GM12878 (cell line): ENCODE data around the gene NKIRAS1. TPM values are rescaled to one million over a fixed set of nuclear protein-coding genes. Genes with fewer than 3 reads are reported as not detected.

Experiments
- ASH2L ChIP-seq: fragments of 300-600, 200-600 bp; sonication (generic); IDR thresholded peaks from 2 replicates; pipeline ENCODE4 v1.6.1; 2017; ENCODE audit warnings: low read depth, mild to moderate bottlenecking, borderline replicate concordance
- BACH1 ChIP-seq: fragments of 450-650 bp; IDR thresholded peaks from 2 replicates; pipeline ENCODE4 v1.6.1; 2017; ENCODE audit warnings: mild to moderate bottlenecking, borderline replicate concordance
- BCLAF1 ChIP-seq: fragments of 450-650 bp; IDR thresholded peaks from 2 replicates; pipeline ENCODE4 v1.6.1; 2017; ENCODE audit warnings: antibody characterized with exemption, mild to moderate bottlenecking, moderate library complexity
- CEBPZ ChIP-seq: fragments of 150-350 bp; IDR thresholded peaks from 2 replicates; pipeline ENCODE4 v1.6.1; 2016; ENCODE audit warnings: low read depth, low read length
- HCFC1 ChIP-seq: fragments of 150-350 bp; IDR thresholded peaks from 2 replicates; pipeline ENCODE4 v1.6.1; 2014; ENCODE audit warnings: low read length
- HDGF ChIP-seq: fragments of 450-650 bp; IDR thresholded peaks from 2 replicates; pipeline ENCODE4 v1.6.1; 2016; ENCODE audit warnings: antibody characterized with exemption
- NFIC ChIP-seq: IDR thresholded peaks from 2 replicates; pipeline ENCODE4 v1.6.1; 2012; ENCODE audit warnings: low read depth, mild to moderate bottlenecking, inconsistent platforms, low read length, moderate library complexity
- NFYA ChIP-seq: IDR thresholded peaks from 2 replicates; pipeline ENCODE4 v1.6.1; 2011; ENCODE audit warnings: low read depth, mild to moderate bottlenecking, low read length, improper control_type of control experiment, borderline replicate concordance
- RUNX3 ChIP-seq: IDR thresholded peaks from 2 replicates; pipeline ENCODE4 v1.6.1; 2012; ENCODE audit warnings: low read length, inconsistent platforms
- SMAD5 ChIP-seq: IDR thresholded peaks from 2 replicates; pipeline ENCODE4 v1.6.1; 2016; ENCODE audit warnings: antibody characterized with exemption, low read depth
- SREBF1 ChIP-seq: IDR thresholded peaks from 2 replicates; pipeline ENCODE4 v1.6.1; 2012; ENCODE audit warnings: mild to moderate bottlenecking, low read length
- TARDBP ChIP-seq: IDR thresholded peaks from 2 replicates; pipeline ENCODE4 v1.6.1; 2016; ENCODE audit warnings: borderline replicate concordance
- TCF12 ChIP-seq: IDR thresholded peaks from 2 replicates; pipeline ENCODE4 v1.6.1; 2011; ENCODE audit warnings: low read depth, mild to moderate bottlenecking, low read length
- ZNF687 ChIP-seq: fragments of 450-650 bp; IDR thresholded peaks from 2 replicates; pipeline ENCODE4 v1.6.1; 2017; ENCODE audit warnings: mild to moderate bottlenecking, moderate library complexity
- polyA plus RNA-seq, 11 experiments: library from polyadenylated mRNA; depleted of rRNA in 4 of 11; unstranded in 6 of 11; stranded (reverse) in 5 of 11; fragments of >200 nt; fragmentation: Nextera tagmentation in 4 of 11; fragmentation: Illumina TruSeq in 1 of 11; extraction: Ambion mirVana in 4 of 11; extraction: Trizol in 1 of 11; gene quantifications; 1 replicate in 1 of 11; 2 replicates in 10 of 11; pipeline versions ENCODE4 v1.2.1 to v1.2.3, GENCODE V29; 2011 to 2016; ENCODE audit warnings: inconsistent platforms in 2 of 11, missing spikeins in 2 of 11, low read depth in 1 of 11
- total RNA-seq, 4 experiments: library from RNA; depleted of rRNA in 3 of 4; stranded (reverse); fragments of >200 nt in 3 of 4; fragmentation: Illumina TruSeq in 1 of 4; extraction: Trizol in 1 of 4; gene quantifications; 2 replicates each; pipeline versions ENCODE4 v1.2.1 to v1.2.3, GENCODE V29; 2013 to 2021
- TF ChIP-seq, protein P1 (sequence below): fragments of 450-650 bp; IDR thresholded peaks from 2 replicates; pipeline ENCODE4 v1.6.1; 2018; ENCODE audit warnings: borderline replicate concordance, mild to moderate bottlenecking; ENCODE audit not compliant: partially characterized antibody

The NKIRAS1 gene
- total and polyA plus RNA-seq, 10 of the 15 experiments (the other 5 are each of a cell fraction or from before 2014, with no cell fraction given) = 7.1 to 17.9 (median 10.9) TPM

GRCh38 chr3:23944861-23945662, 28.3 kb upstream of the NKIRAS1 start, which contains the start of gene NR1D2 (continued):
- TF ChIP-seq CEBPZ = no peak
- no peak for TF ChIP-seq BCLAF1
- no peak for TF ChIP-seq ASH2L
- 0 out of 2 replicates have a peak, but pooled peaks have one; percentile 54 for TF ChIP-seq HDGF
- TF ChIP-seq ZNF687 = no peak
- TF ChIP-seq BACH1 = peak; percentile 40; the same call in 1 of the 2 replicates
- no peak for TF ChIP-seq TARDBP
- TF ChIP-seq NFIC = no peak
- TF ChIP-seq TCF12 = no peak
- TF ChIP-seq, protein P1, sequence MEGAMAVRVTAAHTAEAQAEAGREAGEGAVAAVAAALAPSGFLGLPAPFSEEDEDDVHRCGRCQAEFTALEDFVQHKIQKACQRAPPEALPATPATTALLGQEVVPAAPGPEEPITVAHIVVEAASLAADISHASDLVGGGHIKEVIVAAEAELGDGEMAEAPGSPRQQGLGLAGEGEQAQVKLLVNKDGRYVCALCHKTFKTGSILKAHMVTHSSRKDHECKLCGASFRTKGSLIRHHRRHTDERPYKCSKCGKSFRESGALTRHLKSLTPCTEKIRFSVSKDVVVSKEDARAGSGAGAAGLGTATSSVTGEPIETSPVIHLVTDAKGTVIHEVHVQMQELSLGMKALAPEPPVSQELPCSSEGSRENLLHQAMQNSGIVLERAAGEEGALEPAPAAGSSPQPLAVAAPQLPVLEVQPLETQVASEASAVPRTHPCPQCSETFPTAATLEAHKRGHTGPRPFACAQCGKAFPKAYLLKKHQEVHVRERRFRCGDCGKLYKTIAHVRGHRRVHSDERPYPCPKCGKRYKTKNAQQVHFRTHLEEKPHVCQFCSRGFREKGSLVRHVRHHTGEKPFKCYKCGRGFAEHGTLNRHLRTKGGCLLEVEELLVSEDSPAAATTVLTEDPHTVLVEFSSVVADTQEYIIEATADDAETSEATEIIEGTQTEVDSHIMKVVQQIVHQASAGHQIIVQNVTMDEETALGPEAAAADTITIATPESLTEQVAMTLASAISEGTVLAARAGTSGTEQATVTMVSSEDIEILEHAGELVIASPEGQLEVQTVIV = no peak
- no peak for TF ChIP-seq NFYA
- no peak for TF ChIP-seq RUNX3
- no peak for TF ChIP-seq HCFC1
- no peak for TF ChIP-seq SMAD5
- TF ChIP-seq SREBF1 = no peak
